GM19035 (cell line): ENCODE data around the gene TSHR.
A peak's percentile ranks its signal among the peaks of the same experiment; 100 is the strongest.
"Not testable (repeated sequence)": the region's sequence is repeated elsewhere in the genome, so short reads cannot be mapped to it uniquely, and the experiment has no call there.

Experiments
- ATAC-seq: cut with Tn5 transposase; IDR thresholded peaks from one replicate; pipeline ENCODE4 v1.9.1; 2021; ENCODE audit not compliant: unreplicated experiment

The TSHR gene

GRCh38 chr14:81067156-81067555 is 111.7 kb downstream of the TSHR start:
- ATAC-seq = no peak

- ATAC-seq = no peak
Measured at GRCh38 chr14:81068176-81068782, 112.9 kb downstream of the TSHR start.

GRCh38 chr14:81070511-81070910 is 115.1 kb downstream of the TSHR start:
- no peak for ATAC-seq

GRCh38 chr14:81085596-81085995 is 130.2 kb downstream of the TSHR start:
- ATAC-seq = no peak

GRCh38 chr14:81087230-81087629 is 131.8 kb downstream of the TSHR start:
- ATAC-seq = no peak

- ATAC-seq = no peak
Measured at GRCh38 chr14:81091139-81091538, 135.7 kb downstream of the TSHR start.

GRCh38 chr14:81091660-81092059 is 136.2 kb downstream of the TSHR start:
- no peak for ATAC-seq

- ATAC-seq = no peak
Measured at GRCh38 chr14:81093651-81094050, 138.2 kb downstream of the TSHR start.

GRCh38 chr14:81095539-81095938 is 140.1 kb downstream of the TSHR start:
- no peak for ATAC-seq

- ATAC-seq = no peak
Measured at GRCh38 chr14:81096656-81097055, 141.2 kb downstream of the TSHR start.

GRCh38 chr14:81102217-81102616 is 146.8 kb downstream of the TSHR start:
- ATAC-seq = no peak

- ATAC-seq = no peak
Measured at GRCh38 chr14:81103443-81103842, 148.0 kb downstream of the TSHR start.

- ATAC-seq = no peak
Measured at GRCh38 chr14:81105378-81105777, 150.0 kb downstream of the TSHR start.

- ATAC-seq = no peak
Measured at GRCh38 chr14:81105961-81106360, 150.5 kb downstream of the TSHR start.

GRCh38 chr14:81110186-81110585 is 154.8 kb downstream of the TSHR start:
- ATAC-seq = no peak

GRCh38 chr14:81113176-81113575 is 157.8 kb downstream of the TSHR start:
- no peak for ATAC-seq

GRCh38 chr14:81113945-81114820 is 158.8 kb downstream of the TSHR start:
- not testable (repeated sequence) for ATAC-seq

- no peak for ATAC-seq
Measured at GRCh38 chr14:81120501-81120900, 165.1 kb downstream of the TSHR start.

- ATAC-seq = peak; percentile 99
Measured at GRCh38 chr14:81122326-81122725, 166.9 kb downstream of the TSHR start.

GRCh38 chr14:81123811-81124210 is 168.4 kb downstream of the TSHR start:
- ATAC-seq = no peak

GRCh38 chr14:81125536-81125935 is 170.1 kb downstream of the TSHR start:
- no peak for ATAC-seq

GRCh38 chr14:81127785-81128184 is 172.4 kb downstream of the TSHR start:
- ATAC-seq = no peak
